Neuron (in vitro differentiated cells): ENCODE measurements around the gene IFNL2.

Experiments
- H2AFZ ChIP-seq: one replicate; pipeline ENCODE4 v1.6.1; 2013; ENCODE audit warnings: low read depth, mild to moderate bottlenecking, inconsistent platforms, low read length, moderate library complexity
- H3K27me3 ChIP-seq: one replicate; pipeline ENCODE4 v1.6.1; 2013; ENCODE audit warnings: low read length; ENCODE audit not compliant: insufficient read depth
- H3K36me3 ChIP-seq: one replicate; pipeline ENCODE4 v1.6.1; 2013; ENCODE audit warnings: low read length; ENCODE audit not compliant: insufficient read depth
- H3K4me1 ChIP-seq: one replicate; pipeline ENCODE4 v1.6.1; 2013; ENCODE audit warnings: low read length; ENCODE audit not compliant: insufficient read depth
- H3K4me3 ChIP-seq: 2 replicates; pipeline ENCODE4 v1.5.1; 2013; ENCODE audit warnings: mild to moderate bottlenecking, low read length, moderate library complexity
- H3K9me3 ChIP-seq: one replicate; pipeline ENCODE4 v1.6.1; 2013; ENCODE audit warnings: low read length

The IFNL2 gene

GRCh38 chr19:39319098-39319891, 51.1 kb downstream of the IFNL2 start:
- peaks cover 5% of the 10 kb centered on the region for H3K36me3 ChIP-seq
- H3K9me3 ChIP-seq = no peaks in the 10 kb centered on the region
- peak overlapping the region; percentile 56 for H3K4me3 ChIP-seq
- H3K27me3 ChIP-seq = no peaks in the 10 kb centered on the region
- peaks cover 7% of the 10 kb centered on the region for H3K4me1 ChIP-seq
- peak overlapping the region; percentile 96 for H2AFZ ChIP-seq
